ENCODE measurements around the gene G3BP1. TPM values are rescaled to one million over a fixed set of nuclear protein-coding genes. Genes with fewer than 3 reads are reported as not detected.

Gene G3BP1
- total and polyA plus RNA-seq, 2 donors, result 48.2 to 144 TPM

DNA sequence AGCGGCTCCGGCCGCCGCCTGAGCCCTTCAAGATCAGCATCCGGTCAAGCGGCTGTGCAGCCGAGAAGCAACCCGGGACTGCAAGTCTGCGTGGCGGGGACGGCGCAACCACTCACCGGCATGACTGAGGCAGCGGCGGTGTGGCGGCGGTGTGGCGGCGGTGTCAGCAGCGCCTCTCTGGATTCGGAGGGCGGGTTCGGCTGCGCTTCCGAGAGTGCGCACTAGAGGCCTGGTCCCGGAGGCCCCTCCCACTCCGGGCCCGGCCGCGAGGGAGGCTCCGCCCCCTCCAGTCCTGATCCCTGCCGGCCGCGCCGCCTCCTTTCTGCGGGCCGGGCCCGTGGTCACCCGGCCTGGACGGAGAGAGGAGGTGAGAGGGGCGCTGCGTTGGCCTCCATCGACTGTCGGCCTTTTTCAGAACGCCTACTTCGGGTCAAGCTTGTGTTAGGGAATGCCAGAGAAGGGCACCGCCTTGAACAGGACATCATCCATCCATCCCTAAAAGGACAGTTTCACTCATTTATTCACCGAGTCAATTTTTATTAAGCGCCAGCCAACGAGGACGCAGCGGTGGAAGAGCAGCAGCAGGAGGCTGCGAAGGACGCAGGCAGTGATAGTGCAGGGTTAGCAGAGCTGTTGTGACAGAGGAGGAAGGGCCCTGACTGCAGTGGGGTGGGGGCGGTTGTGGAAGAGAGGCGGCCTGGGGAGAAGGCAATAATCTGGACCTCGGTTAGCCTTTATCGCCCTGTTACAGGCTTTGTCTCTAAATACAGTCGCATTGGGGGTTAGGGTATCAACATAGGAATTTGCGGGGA lies 13.1 kb upstream of the G3BP1 start, which contains the start of gene ATOX1:
Gene ATOX1, minus strand, starts transcription at position 202 of the 812 bp plus-strand sequence. Its CDS starts 80 bp downstream, at position 122.
- DNase-seq (ENCODE audit: low read depth in 6 of 9, low spot score in 9 of 9), result peak in 8 of 9 donors; percentile 61 to 94 (median 85)
- Histone ChIP-seq H3K4me1 (ENCODE audit: control insufficient read depth in 2 of 2, insufficient read depth in 2 of 2, low read length in 2 of 2) (peaks cover 14 to 26% of the 10 kb centered on the region in 2 donors), H3K27ac (ENCODE audit: low read depth in 1 of 2, low read length in 1 of 2) (peak within 1 kb of the TSS; percentile 57 to 81), H3K36me3 (ENCODE audit: control insufficient read depth in 2 of 2, insufficient read depth in 2 of 2, low read length in 1 of 2) (no peaks in the 10 kb centered on the region), H3K4me3 (ENCODE audit: low read length in 2 of 2) (peak within 1 kb of the TSS; percentile 74 to 84), H3K27me3 (ENCODE audit: control insufficient read depth in 2 of 2, insufficient read depth in 1 of 2, low read length in 1 of 2) (no peaks in the 10 kb centered on the region), H3K9me3 (ENCODE audit: control insufficient read depth in 2 of 2, insufficient read depth in 1 of 2, low read length in 1 of 2) (no peaks in the 10 kb centered on the region)
- WGBS, result 6% methylated on average over 61 of the region's 61 CpGs

DNA sequence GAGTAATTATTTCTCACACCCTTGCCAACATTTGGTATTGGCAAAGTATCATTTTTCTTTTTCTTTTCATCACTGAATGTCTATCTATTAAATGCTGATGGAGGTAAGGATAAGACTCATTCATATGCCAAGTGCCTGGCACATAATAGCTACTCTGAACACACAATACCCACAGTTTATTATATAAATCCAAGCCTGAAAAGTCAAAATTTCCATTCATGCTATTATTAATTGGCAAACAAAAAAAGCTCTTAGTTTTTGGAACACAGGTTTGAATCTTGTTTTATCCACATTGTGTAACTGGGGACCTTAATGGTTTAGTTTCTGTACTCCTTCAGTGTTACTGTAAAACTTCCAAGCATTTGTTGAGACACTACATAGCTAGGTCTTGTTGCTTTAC lies 7.0 kb upstream of the G3BP1 start:
- Histone ChIP-seq H3K36me3 (ENCODE audit: control insufficient read depth in 2 of 2, insufficient read depth in 2 of 2, low read length in 1 of 2) (no peaks in the 10 kb centered on the region), H3K27ac (ENCODE audit: low read depth in 1 of 2, low read length in 1 of 2) (no peak overlapping the region), H3K4me1 (ENCODE audit: control insufficient read depth in 2 of 2, insufficient read depth in 2 of 2, low read length in 2 of 2) (peaks cover under 1 to 2% of the 10 kb centered on the region in 2 donors), H3K4me3 (ENCODE audit: low read length in 2 of 2) (no peak overlapping the region), H3K27me3 (ENCODE audit: control insufficient read depth in 2 of 2, insufficient read depth in 1 of 2, low read length in 1 of 2) (no peaks in the 10 kb centered on the region), H3K9me3 (ENCODE audit: control insufficient read depth in 2 of 2, insufficient read depth in 1 of 2, low read length in 1 of 2) (no peaks in the 10 kb centered on the region)
- no peak for DNase-seq (ENCODE audit: low read depth in 6 of 9, low spot score in 9 of 9)

- H3K27ac ChIP-seq (ENCODE audit: low read depth in 1 of 2, low read length in 1 of 2), result no peak overlapping the region
- no peak for DNase-seq (ENCODE audit: low read depth in 6 of 9, low spot score in 9 of 9)
- no peaks in the 10 kb centered on the region for H3K36me3 ChIP-seq (ENCODE audit: control insufficient read depth in 2 of 2, insufficient read depth in 2 of 2, low read length in 1 of 2)
- H3K4me3 ChIP-seq (ENCODE audit: low read length in 2 of 2), result no peak overlapping the region
- no peaks in the 10 kb centered on the region for H3K9me3 ChIP-seq (ENCODE audit: control insufficient read depth in 2 of 2, insufficient read depth in 1 of 2, low read length in 1 of 2)
- H3K4me1 ChIP-seq (ENCODE audit: control insufficient read depth in 2 of 2, insufficient read depth in 2 of 2, low read length in 2 of 2), result peaks cover 7 to 13% of the 10 kb centered on the region in 2 donors
- no peaks in the 10 kb centered on the region for H3K27me3 ChIP-seq (ENCODE audit: control insufficient read depth in 2 of 2, insufficient read depth in 1 of 2, low read length in 1 of 2)
Measured at GRCh38 chr5:151766975-151767374, 4.8 kb upstream of the G3BP1 start.

GRCh38 chr5:151770383-151771258 lies 1.1 kb upstream of the G3BP1 start:
- H3K27ac ChIP-seq (ENCODE audit: low read depth in 1 of 2, low read length in 1 of 2), result peak overlapping the region; percentile 96 to 99
- peak overlapping the region; percentile 57 to 76 for H3K4me3 ChIP-seq (ENCODE audit: low read length in 2 of 2)
- WGBS, result 13% methylated on average over 75 of the region's 75 CpGs
- peak in 3 of 9 donors; percentile 15 to 83 (median 18) for DNase-seq (ENCODE audit: low read depth in 6 of 9, low spot score in 9 of 9)
- no peaks in the 10 kb centered on the region for H3K27me3 ChIP-seq (ENCODE audit: control insufficient read depth in 2 of 2, insufficient read depth in 1 of 2, low read length in 1 of 2)
- H3K9me3 ChIP-seq (ENCODE audit: control insufficient read depth in 2 of 2, insufficient read depth in 1 of 2, low read length in 1 of 2), result no peaks in the 10 kb centered on the region
- H3K4me1 ChIP-seq (ENCODE audit: control insufficient read depth in 2 of 2, insufficient read depth in 2 of 2, low read length in 2 of 2), result peaks cover 12 to 16% of the 10 kb centered on the region in 2 donors
- no peaks in the 10 kb centered on the region for H3K36me3 ChIP-seq (ENCODE audit: control insufficient read depth in 2 of 2, insufficient read depth in 2 of 2, low read length in 1 of 2)

- Histone ChIP-seq H3K27me3 (ENCODE audit: control insufficient read depth in 2 of 2, insufficient read depth in 1 of 2, low read length in 1 of 2) (no peaks in the 10 kb centered on the region), H3K4me3 (ENCODE audit: low read length in 2 of 2) (peak overlapping the region; percentile 76 to 94), H3K4me1 (ENCODE audit: control insufficient read depth in 2 of 2, insufficient read depth in 2 of 2, low read length in 2 of 2) (peaks cover 12 to 16% of the 10 kb centered on the region in 2 donors), H3K36me3 (ENCODE audit: control insufficient read depth in 2 of 2, insufficient read depth in 2 of 2, low read length in 1 of 2) (peaks cover 0 to 5% of the 10 kb centered on the region in 2 donors), H3K27ac (ENCODE audit: low read depth in 1 of 2, low read length in 1 of 2) (peak overlapping the region; percentile 95 to 96), H3K9me3 (ENCODE audit: control insufficient read depth in 2 of 2, insufficient read depth in 1 of 2, low read length in 1 of 2) (no peaks in the 10 kb centered on the region)
- under 1% methylated on average over 87 of the region's 87 CpGs for WGBS
- DNase-seq (ENCODE audit: low read depth in 6 of 9, low spot score in 9 of 9), result peak in 4 of 9 donors; percentile 41 to 73 (median 49)
Measured at GRCh38 chr5:151772029-151772845, 483 bp downstream of the G3BP1 start.

DNA sequence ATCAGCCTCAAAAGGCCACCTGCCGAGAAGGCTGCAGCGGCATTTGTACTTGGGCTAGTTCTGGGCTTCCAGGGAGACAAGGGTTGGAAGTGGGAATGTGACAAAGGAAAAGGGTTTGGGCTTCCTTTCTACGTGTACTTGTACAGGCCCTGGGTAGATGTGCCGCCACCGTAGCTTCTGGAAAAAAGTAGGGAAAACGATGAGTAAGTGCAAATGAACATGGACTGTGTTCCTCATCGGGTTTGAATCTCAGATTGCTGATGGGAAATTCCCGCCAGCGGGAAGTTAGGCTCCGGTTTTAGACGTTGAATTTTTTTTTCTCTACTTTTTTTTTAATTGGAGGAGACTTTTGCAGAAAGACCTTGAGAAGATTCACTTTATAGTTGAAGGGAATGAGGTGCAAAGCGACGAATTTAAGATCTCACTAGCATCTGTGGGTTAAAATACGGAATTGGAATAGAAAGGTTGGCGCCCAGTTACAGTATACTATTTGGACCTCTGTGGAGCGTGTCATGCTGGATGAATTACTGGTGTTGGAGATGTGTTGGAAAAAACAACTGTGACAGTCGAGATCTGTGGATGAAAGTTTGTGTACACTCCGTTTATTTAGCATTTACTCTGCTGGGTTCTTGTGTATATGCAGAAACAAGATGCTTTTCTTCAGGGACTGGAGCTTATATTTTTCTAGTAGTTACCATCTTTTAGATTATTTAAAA lies 1.2 kb downstream of the G3BP1 start:
- H3K27me3 ChIP-seq (ENCODE audit: control insufficient read depth in 2 of 2, insufficient read depth in 1 of 2, low read length in 1 of 2), result no peaks in the 10 kb centered on the region
- WGBS, result 1% methylated on average over 18 of the region's 18 CpGs
- H3K9me3 ChIP-seq (ENCODE audit: control insufficient read depth in 2 of 2, insufficient read depth in 1 of 2, low read length in 1 of 2), result no peaks in the 10 kb centered on the region
- H3K4me3 ChIP-seq (ENCODE audit: low read length in 2 of 2), result peak overlapping the region; percentile 76 to 94
- H3K27ac ChIP-seq (ENCODE audit: low read depth in 1 of 2, low read length in 1 of 2), result peak overlapping the region; percentile 87 to 90
- DNase-seq (ENCODE audit: low read depth in 6 of 9, low spot score in 9 of 9), result no peak
- peaks cover 0 to 11% of the 10 kb centered on the region in 2 donors for H3K36me3 ChIP-seq (ENCODE audit: control insufficient read depth in 2 of 2, insufficient read depth in 2 of 2, low read length in 1 of 2)
- H3K4me1 ChIP-seq (ENCODE audit: control insufficient read depth in 2 of 2, insufficient read depth in 2 of 2, low read length in 2 of 2), result peaks cover 12 to 16% of the 10 kb centered on the region in 2 donors

DNA sequence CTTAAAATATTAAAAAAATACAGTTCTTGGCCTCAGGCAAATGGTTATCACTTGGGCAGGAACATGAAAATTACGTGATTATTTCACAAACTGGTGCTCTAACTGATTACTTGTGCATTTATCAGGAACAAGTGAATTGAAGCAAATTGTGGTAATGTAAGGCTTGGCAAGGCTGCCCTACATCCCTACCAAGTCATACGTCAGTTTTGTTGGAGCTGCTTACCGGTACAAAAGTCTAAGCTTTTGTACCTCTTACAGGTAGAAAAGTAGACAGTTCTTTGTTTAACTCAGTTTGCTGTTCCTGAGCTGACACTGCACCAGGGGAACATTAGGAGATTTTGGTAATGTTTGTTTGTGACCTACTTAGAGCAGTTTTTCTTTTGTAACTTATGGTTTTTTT lies 2.2 kb downstream of the G3BP1 start:
- H3K4me1 ChIP-seq (ENCODE audit: control insufficient read depth in 2 of 2, insufficient read depth in 2 of 2, low read length in 2 of 2), result peaks cover 12 to 16% of the 10 kb centered on the region in 2 donors
- no peaks in the 10 kb centered on the region for H3K9me3 ChIP-seq (ENCODE audit: control insufficient read depth in 2 of 2, insufficient read depth in 1 of 2, low read length in 1 of 2)
- H3K36me3 ChIP-seq (ENCODE audit: control insufficient read depth in 2 of 2, insufficient read depth in 2 of 2, low read length in 1 of 2), result peaks cover 2 to 16% of the 10 kb centered on the region in 2 donors
- peak in 1 of 9 donors; percentile 41 for DNase-seq (ENCODE audit: low read depth in 6 of 9, low spot score in 9 of 9)
- WGBS, result 9% methylated on average over 3 of the region's 3 CpGs
- peak overlapping the region in 1 of 2 donors; percentile 65 for H3K27ac ChIP-seq (ENCODE audit: low read depth in 1 of 2, low read length in 1 of 2)
- H3K4me3 ChIP-seq (ENCODE audit: low read length in 2 of 2), result peak overlapping the region; percentile 76 to 94
- no peaks in the 10 kb centered on the region for H3K27me3 ChIP-seq (ENCODE audit: control insufficient read depth in 2 of 2, insufficient read depth in 1 of 2, low read length in 1 of 2)

DNA sequence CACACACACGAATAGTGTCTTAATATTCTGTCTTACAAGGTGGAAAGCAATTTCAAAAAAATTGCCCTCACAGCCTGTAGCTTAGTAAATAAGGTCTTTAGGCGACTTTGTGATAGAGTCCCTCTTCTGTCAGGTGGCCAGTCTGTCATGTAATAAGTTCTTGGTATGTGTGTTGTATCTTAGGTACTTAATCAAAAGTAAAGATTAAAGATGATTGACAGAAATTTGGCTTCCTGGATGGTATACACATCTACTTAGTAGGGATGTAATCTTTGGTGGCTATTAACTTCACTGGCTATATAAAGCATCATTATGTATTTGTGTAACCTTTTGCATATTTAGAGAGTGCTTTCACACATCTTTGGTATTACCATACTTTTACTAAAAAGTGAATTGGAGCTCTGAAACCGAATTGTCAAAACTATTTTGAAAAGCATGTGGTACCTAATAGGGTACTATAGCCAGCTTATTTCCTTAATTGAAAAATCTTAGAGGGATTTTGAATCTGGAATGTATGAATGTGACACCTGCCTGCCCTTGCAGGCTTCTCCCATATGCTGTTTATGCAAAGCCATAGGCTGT lies 3.4 kb downstream of the G3BP1 start:
- Histone ChIP-seq H3K27ac (ENCODE audit: low read depth in 1 of 2, low read length in 1 of 2) (no peak overlapping the region), H3K9me3 (ENCODE audit: control insufficient read depth in 2 of 2, insufficient read depth in 1 of 2, low read length in 1 of 2) (no peaks in the 10 kb centered on the region), H3K27me3 (ENCODE audit: control insufficient read depth in 2 of 2, insufficient read depth in 1 of 2, low read length in 1 of 2) (no peaks in the 10 kb centered on the region), H3K4me1 (ENCODE audit: control insufficient read depth in 2 of 2, insufficient read depth in 2 of 2, low read length in 2 of 2) (peaks cover 8 to 10% of the 10 kb centered on the region in 2 donors), H3K36me3 (ENCODE audit: control insufficient read depth in 2 of 2, insufficient read depth in 2 of 2, low read length in 1 of 2) (peaks cover 3 to 17% of the 10 kb centered on the region in 2 donors), H3K4me3 (ENCODE audit: low read length in 2 of 2) (no peak overlapping the region)
- WGBS, result 70% methylated on average over 3 of the region's 3 CpGs
- DNase-seq (ENCODE audit: low read depth in 6 of 9, low spot score in 9 of 9), result no peak
